ENCODE data around the gene TMEM192.
"Not testable (repeated sequence)": the region's sequence is repeated elsewhere in the genome, so short reads cannot be mapped to it uniquely, and the experiment has no call there.

The TMEM192 gene

GRCh38 chr4:165094873-165095272, 17.8 kb downstream of the TMEM192 start:
- DNase-seq (ENCODE audit: low read depth, low spot score): no peak

DNA sequence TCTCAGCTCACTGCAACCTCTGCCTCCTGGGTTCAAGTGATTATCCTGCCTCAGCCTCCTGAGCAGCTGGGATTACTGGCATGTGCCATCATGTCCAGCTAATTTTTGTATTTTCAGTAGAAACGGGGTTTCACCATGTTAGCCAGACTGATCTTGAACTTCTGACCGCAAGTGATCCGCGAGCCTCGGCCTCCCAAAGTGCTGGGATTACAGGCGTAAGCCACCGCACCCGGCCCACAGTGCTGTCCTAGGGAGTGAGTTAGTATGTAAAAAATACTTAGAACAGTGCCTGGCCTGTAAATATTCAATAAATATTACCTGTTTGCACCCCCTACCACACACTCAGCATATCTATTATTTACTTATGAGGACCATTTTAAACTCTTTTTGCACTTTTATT, 20.5 kb downstream of the TMEM192 start:
- not testable (repeated sequence) for DNase-seq (ENCODE audit: low read depth, low spot score)

- no peak for DNase-seq (ENCODE audit: low read depth, low spot score)
These were observed 24.3 kb downstream of the TMEM192 start for GRCh38 chr4:165088366-165088765.

DNA sequence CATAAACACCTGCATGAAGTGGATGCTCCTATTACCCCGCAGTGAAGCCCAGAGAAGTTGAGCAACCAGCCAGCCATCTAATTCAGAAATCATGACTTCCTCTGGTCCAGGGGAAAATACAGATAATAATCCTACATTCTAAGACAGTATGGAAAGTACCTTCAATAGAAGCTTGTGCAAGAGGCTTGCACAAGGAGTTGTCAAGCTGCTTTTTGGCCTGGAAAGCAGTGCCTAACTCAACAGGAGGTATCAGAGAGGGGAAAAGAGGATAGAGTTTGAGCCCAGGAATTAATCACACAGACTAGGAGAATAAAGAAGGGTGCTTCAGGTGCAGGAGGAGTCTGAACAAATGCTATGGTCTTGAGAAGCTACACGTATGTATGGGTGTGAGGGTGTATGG, 26.7 kb downstream of the TMEM192 start:
- no peak for DNase-seq (ENCODE audit: low read depth, low spot score)

DNA sequence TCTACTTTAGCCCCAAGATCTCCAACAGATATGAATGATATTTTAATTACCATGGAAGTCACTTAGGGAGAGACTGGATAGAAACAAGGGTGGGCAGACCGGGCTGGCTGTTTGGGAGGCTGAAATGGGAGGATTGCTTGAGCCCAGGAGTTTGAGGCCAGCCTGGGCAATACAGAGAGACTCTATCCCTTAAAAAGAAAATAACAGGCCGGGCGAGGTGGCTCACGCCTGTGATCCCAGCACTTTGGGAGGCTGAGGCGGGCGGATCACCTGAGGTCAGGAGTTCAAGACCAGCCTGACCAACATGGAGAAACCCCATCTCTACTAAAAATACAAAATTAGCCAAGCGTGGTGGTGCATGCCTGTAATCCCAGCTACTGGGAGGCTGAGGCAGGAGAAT, 27.9 kb downstream of the TMEM192 start:
- DNase-seq (ENCODE audit: low read depth, low spot score): not testable (repeated sequence)

- DNase-seq (ENCODE audit: low read depth, low spot score): no peak
These were observed 33.2 kb downstream of the TMEM192 start for GRCh38 chr4:165079476-165079875.

GRCh38 chr4:165077034-165077578, 35.6 kb downstream of the TMEM192 start:
- no peak for DNase-seq (ENCODE audit: low read depth, low spot score)

- DNase-seq (ENCODE audit: low read depth, low spot score): not testable (repeated sequence)
These were observed 39.3 kb downstream of the TMEM192 start for GRCh38 chr4:165073346-165073745.

GRCh38 chr4:165070560-165070959, 42.1 kb downstream of the TMEM192 start:
- DNase-seq (ENCODE audit: low read depth, low spot score): no peak

GRCh38 chr4:165060938-165061337, 51.7 kb downstream of the TMEM192 start:
- no peak for DNase-seq (ENCODE audit: low read depth, low spot score)

GRCh38 chr4:165059386-165059785, 53.3 kb downstream of the TMEM192 start:
- DNase-seq (ENCODE audit: low read depth, low spot score): no peak

DNA sequence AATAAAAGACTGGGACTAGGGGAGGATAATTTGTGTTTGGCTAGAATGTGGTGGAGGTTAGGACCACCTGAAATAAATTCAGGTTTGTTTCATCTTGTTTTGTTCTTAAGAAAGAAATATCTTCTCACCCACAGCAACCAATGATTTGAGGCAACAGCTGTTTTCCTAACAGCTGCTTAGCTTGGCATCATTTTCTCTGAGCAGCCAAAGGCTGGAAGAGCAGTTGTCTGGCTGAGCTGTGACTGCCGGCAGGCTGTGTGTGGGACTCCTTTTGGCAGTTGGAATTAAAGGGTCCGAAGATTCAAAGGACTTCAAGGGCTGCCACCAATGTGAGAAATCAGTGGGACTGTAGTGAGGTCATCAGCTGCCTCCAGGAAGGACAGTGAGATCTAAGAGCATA, 54.0 kb downstream of the TMEM192 start:
- DNase-seq (ENCODE audit: low read depth, low spot score): no peak

- no peak for DNase-seq (ENCODE audit: low read depth, low spot score)
These were observed 57.1 kb downstream of the TMEM192 start for GRCh38 chr4:165055601-165056000.

DNA sequence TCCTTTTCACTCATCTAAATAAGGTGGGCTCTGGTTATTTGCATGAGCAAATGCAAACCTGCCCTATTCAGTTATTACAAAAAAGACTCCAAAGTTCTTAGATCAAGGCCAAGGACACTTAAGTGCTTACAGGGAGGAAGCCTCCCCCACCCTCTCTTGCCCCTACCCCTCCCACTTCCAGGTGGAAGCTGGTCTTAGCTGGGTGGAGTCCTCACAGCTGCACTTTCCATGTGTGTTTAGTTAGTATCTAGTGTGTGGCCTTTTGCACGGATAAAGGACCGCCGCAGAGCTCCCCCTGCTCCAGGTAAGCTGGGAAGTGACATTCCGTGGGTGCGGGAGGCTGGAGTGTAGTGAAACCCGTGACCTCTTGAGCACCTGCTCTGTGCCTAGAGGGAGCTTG, 59.0 kb downstream of the TMEM192 start, which contains the start of gene TRIM75:
Gene TRIM75 (plus strand): TSS at position 222 of the 400 bp plus-strand sequence. CDS start 5,282 bp downstream, outside the sequence.
- no peak for DNase-seq (ENCODE audit: low read depth, low spot score)

DNA sequence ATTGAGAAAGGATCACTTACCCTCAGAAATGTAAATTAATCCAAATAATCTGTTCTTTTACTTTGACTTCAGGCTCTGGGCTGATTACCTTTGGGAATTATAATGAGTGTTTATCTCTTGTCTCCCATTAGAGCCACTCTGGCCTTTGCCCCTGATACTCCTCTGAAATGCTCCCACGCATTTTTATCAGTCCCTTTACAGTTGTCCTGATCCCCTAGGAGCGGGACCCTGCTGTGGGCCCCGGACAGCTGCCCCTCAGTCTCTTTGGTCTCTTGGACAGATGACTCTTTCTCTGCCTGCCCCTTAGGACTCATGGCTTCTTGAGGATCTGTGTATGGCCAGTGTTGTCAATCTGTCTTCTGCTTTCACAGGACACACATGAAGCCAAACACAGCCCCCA, 60.0 kb downstream of the TMEM192 start:
- no peak for DNase-seq (ENCODE audit: low read depth, low spot score)

- DNase-seq (ENCODE audit: low read depth, low spot score): no peak
These were observed 64.5 kb downstream of the TMEM192 start for GRCh38 chr4:165048170-165048569.

DNA sequence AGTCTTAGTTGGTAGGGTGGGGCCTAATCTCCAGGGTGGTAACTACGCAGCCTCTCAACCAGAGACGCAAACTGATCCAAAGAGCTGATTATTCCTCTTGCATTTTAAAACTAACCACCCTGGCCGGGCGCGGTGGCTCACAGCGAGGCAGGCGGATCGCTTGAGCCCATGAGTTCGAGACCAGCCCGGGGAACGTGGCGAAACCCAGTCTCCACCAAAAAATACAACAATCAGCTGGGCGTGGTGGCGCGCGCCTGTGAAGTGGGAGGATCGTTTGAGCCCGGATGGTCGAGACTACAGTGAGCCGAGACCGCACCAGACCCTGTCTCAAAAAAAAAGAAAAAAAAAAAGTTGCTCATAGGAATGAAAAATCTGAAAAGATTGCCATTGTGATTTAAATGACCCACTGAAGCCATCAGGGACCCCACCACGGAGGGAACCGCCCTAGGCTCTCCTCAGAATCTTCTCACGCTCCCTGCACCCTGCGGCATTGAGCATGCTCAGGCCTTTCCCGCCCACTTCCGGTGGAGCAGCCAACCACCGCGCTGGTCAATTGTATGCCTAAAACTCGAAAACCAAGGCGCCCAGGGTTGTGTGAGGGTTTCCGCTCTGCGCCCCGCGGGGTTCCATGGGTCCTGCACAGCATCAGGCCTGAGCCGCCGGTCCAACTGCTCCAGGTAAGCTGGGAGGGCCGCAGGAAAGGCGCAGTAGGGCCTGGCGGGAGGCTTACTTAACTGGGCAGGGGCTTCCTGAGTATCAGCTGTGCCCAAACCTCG, 81.0 kb downstream of the TMEM192 start, which contains the start of gene TRIM60:
Gene TRIM60 (plus strand): TSS at position 564 of the 776 bp plus-strand sequence. CDS start 8,074 bp downstream, outside the sequence.
- DNase-seq (ENCODE audit: low read depth, low spot score): no peak

GRCh38 chr4:165027762-165028402, 84.8 kb downstream of the TMEM192 start:
- no peak for DNase-seq (ENCODE audit: low read depth, low spot score)

GRCh38 chr4:165025782-165026181, 86.9 kb downstream of the TMEM192 start:
- not testable (repeated sequence) for DNase-seq (ENCODE audit: low read depth, low spot score)
